ENCODE results near the gene GPATCH2.

The GPATCH2 gene

GRCh38 chr1:217457016-217457415, 173.9 kb downstream of the GPATCH2 start:
- no peaks in the 10 kb centered on the region for H3K27me3 ChIP-seq (ENCODE audit: insufficient read depth, poor library complexity, severe bottlenecking)
- H3K27ac ChIP-seq (replicated peaks): no peak overlapping the region
- DNase-seq (ENCODE audit: low read depth in 1 of 2, low spot score in 1 of 2): no peak
- H3K4me3 ChIP-seq (replicated peaks; ENCODE audit: insufficient read depth, low read length): no peak overlapping the region
- TF ChIP-seq POLR2AphosphoS5 (IDR thresholded peaks at IDR 0.05; ENCODE audit: low read depth): no peak
- TF ChIP-seq SPI1 (IDR thresholded peaks at IDR 0.05; ENCODE audit: borderline replicate concordance, low read depth): no peak
- no peak for TF ChIP-seq REST (IDR thresholded peaks at IDR 0.05; ENCODE audit: insufficient replicate concordance, low read depth)
- no peak for TF ChIP-seq CTCF (IDR thresholded peaks at IDR 0.05; ENCODE audit: insufficient read depth, low read length)
- no peak for TF ChIP-seq GABPA (IDR thresholded peaks at IDR 0.05; ENCODE audit: low read depth)

GRCh38 chr1:217456261-217456660, 174.6 kb downstream of the GPATCH2 start:
- no peak for DNase-seq (ENCODE audit: low read depth in 1 of 2, low spot score in 1 of 2)
- TF ChIP-seq SPI1 (IDR thresholded peaks at IDR 0.05; ENCODE audit: borderline replicate concordance, low read depth) (no peak), POLR2AphosphoS5 (IDR thresholded peaks at IDR 0.05; ENCODE audit: low read depth) (no peak), REST (IDR thresholded peaks at IDR 0.05; ENCODE audit: insufficient replicate concordance, low read depth) (no peak), CTCF (IDR thresholded peaks at IDR 0.05; ENCODE audit: insufficient read depth, low read length) (no peak), GABPA (IDR thresholded peaks at IDR 0.05; ENCODE audit: low read depth) (no peak)
- H3K27me3 ChIP-seq (ENCODE audit: insufficient read depth, poor library complexity, severe bottlenecking): no peaks in the 10 kb centered on the region
- no peak overlapping the region for H3K27ac ChIP-seq (replicated peaks)
- H3K4me3 ChIP-seq (replicated peaks; ENCODE audit: insufficient read depth, low read length): no peak overlapping the region

GRCh38 chr1:217453816-217454215, 177.1 kb downstream of the GPATCH2 start:
- Histone ChIP-seq H3K27ac (replicated peaks) (no peak overlapping the region), H3K27me3 (ENCODE audit: insufficient read depth, poor library complexity, severe bottlenecking) (no peaks in the 10 kb centered on the region), H3K4me3 (replicated peaks; ENCODE audit: insufficient read depth, low read length) (no peak overlapping the region)
- DNase-seq (ENCODE audit: low read depth in 1 of 2, low spot score in 1 of 2): no peak
- TF ChIP-seq CTCF (IDR thresholded peaks at IDR 0.05; ENCODE audit: insufficient read depth, low read length): no peak
- TF ChIP-seq GABPA (IDR thresholded peaks at IDR 0.05; ENCODE audit: low read depth): no peak
- TF ChIP-seq SPI1 (IDR thresholded peaks at IDR 0.05; ENCODE audit: borderline replicate concordance, low read depth): no peak
- no peak for TF ChIP-seq POLR2AphosphoS5 (IDR thresholded peaks at IDR 0.05; ENCODE audit: low read depth)
- no peak for TF ChIP-seq REST (IDR thresholded peaks at IDR 0.05; ENCODE audit: insufficient replicate concordance, low read depth)
